LNCaP clone FGC (cell line): ENCODE results near the gene APRT.
"Not testable (repeated sequence)": the region's sequence is repeated elsewhere in the genome, so short reads cannot be mapped to it uniquely, and the experiment has no call there.

Source experiments
- DNase-seq: peaks from one replicate; pipeline ENCODE4 v3.0.0-alpha.2; 2011; ENCODE audit warnings: low read depth
- H3K4me3 ChIP-seq: 2 replicates; pipeline ENCODE4 v1.5.1; 2011; ENCODE audit warnings: mild to moderate bottlenecking, low read depth, low read length, control low read depth
- CTCF ChIP-seq: IDR thresholded peaks from 2 replicates; pipeline ENCODE4 v1.5.1; 2012; ENCODE audit warnings: mild to moderate bottlenecking; ENCODE audit not compliant: control insufficient read depth, insufficient read depth; ENCODE audit errors: extremely low read depth

Gene APRT

GRCh38 chr16:88793251-88793954, 18.3 kb downstream of the APRT start:
- H3K4me3 ChIP-seq: no peak overlapping the region
- no peak for TF ChIP-seq CTCF
- no peak for DNase-seq

DNA sequence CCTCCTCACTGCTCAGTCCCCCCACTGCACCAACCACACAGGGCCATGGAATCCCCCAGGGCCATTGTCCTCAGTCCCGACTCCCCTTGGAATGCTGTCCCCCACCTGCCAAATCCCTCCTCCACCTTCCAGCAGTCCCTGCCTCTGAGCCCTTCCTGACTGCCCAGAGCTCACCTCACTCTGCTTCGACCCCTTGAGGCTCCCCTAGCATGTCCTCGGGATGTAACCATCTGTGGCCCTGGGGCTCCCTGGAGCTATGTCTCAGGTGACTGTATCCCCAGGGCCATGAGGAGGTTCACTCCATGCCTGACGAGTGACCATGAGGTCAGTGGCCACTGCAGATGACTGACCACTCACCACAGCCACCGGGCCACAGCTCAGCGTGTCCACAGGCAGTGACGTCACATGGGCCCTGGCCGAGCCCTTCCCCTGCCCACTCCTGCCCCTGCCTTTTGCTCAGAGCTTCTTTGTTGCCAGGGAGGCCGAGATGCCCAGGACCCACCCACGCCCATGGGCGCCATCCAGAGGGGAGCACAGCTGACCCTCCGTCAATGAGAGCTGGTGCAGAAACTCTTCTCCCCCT, 19.0 kb downstream of the APRT start:
- TF ChIP-seq CTCF: no peak
- H3K4me3 ChIP-seq: no peak overlapping the region
- DNase-seq: no peak

DNA sequence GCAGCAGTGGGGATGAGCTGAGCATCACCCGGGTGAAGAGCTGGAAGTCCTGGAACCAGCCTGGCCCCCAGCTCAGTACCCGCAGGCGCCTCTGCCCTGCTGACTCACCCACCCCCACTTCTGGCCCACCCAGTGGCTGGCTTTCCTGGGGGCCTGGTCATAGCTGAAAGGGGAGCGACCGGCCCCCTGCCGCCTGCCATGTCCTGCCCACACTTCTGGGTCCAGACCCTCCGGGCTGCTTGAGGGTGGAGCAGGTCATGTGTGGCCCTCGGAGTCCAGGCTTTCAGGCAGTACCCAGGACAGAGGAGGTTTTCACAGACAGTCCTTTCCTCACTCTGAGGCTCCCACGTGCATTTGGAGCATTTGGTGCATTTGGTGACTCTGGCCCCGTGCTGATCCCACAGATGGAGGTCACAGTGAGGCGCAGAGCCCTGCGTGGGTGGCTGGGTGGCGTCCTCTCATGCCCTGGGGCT, 19.6 kb downstream of the APRT start:
- no peak for DNase-seq
- H3K4me3 ChIP-seq: no peak overlapping the region
- TF ChIP-seq CTCF: no peak

DNA sequence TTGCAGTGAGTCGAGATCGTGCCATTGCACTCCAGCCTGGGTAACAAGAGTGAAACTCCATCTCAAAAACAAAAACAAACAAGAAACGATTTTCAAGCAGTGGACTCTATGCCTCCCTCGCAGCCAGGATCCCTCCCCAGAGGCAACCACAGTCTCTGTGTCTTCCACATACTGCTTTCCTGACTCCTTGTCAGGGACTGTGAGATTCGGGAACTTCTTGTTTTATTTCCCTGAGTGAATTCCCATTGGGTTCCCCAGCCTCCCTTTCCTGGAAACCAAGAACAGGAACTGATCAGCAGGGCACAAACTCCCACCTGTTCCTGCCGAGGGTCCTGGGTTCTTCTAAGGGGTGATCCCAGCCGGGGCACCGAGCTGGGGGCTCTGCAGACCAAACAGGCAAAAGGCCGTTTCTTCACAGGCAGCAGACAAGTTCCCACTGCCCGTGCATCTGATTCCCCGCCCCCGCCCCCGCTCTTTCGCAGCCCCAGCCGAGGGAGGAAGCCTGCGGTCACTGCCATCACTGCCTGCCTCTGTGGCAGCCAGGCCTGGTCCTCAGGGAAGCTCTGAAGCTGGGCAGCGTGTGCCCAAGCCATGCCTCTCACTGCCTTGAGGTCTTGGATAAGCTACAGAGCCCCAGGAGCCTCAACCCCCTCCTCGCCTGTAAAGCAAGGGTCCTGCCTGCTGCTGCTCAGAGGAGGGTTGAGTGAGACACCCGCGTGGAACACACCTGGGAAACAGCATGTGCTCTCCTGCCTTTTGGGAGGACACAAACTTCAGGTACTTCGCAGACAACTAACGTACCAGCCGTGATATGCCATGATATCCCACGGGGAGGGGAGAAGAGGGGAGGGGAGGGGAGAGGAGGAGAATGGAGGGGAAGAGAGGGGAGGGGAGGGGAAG, 21.2 kb downstream of the APRT start:
- no peak for TF ChIP-seq CTCF
- DNase-seq: no peak
- H3K4me3 ChIP-seq: no peak overlapping the region

- DNase-seq: no peak
- no peak overlapping the region for H3K4me3 ChIP-seq
- no peak for TF ChIP-seq CTCF
Measured at GRCh38 chr16:88789594-88789993, 22.1 kb downstream of the APRT start.

- not testable (repeated sequence) for DNase-seq, H3K4me3 ChIP-seq
Measured at GRCh38 chr16:88788749-88789148, 23.0 kb downstream of the APRT start.
